SHP77 (cell line): ENCODE data around the gene ANTXR2.
"Not testable (repeated sequence)": the region's sequence is repeated elsewhere in the genome, so short reads cannot be mapped to it uniquely, and the experiment has no call there.

Experiments used
- DNase-seq, 2 experiments: peaks; one replicate each; lab custom pipeline; 2025; lab: John Stamatoyannopoulos, UW

Gene ANTXR2

GRCh38 chr4:79917246-79917645 is 155.8 kb downstream of the ANTXR2 start:
- peak; percentile 17 to 22 for DNase-seq

DNA sequence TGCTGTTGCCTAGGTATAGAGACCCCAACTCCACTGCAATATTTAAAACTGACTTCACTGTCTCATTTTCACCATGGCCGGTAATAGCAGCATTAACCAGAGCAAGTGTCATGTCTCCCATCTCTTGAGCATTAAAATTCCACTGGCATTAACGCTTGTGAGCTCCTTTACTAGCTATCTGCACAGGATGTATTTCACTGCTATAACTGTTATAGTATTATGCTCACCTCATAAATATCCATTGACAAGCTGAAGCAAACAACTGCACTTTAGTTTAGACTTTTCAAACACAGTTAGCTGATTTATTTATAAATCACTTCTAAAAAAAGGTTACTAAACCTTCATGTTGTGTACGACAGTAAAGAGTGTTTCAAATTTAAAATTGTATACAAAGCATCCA is 157.8 kb downstream of the ANTXR2 start:
- DNase-seq, result no peak

DNA sequence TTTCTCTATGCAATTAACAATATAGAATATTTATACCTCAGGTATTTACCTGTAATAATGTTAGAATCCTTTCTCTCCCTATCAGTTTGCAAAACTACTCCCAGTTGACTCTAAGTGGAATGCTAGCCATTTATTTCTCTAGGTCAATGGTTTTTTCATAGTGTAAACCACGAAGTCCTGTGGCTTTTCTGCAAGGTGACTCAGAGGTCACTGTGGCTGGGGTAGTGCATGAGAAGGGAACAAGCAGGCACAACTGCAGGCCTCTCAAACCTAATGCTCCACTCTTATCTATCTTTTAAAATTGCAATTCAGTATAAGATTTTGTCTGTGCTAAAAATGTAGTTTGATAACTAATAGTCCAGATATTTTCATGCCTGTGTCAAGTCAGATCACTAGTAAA is 159.4 kb downstream of the ANTXR2 start:
- DNase-seq, result no peak

DNA sequence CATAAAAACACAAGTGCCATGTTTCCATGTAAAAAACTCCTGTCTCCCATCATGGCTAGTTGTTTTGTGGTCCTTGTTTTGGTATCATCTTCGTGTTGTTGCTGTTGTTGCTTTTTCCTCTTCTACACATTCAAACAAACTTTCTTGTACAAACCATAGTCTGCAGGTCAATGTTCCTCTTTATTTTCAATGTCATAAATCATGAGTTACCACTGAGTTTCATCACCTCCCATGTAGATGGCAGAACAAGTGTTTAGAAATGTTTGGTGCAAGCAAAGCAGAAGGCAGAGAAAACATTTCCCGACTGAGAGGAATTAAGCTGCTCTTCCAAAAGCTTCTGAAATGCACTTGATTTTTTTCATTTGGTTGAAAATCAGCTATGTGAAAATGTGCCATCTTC is 166.0 kb downstream of the ANTXR2 start:
- DNase-seq, result no peak

GRCh38 chr4:79906303-79906702 is 166.7 kb downstream of the ANTXR2 start:
- DNase-seq, result no peak

DNA sequence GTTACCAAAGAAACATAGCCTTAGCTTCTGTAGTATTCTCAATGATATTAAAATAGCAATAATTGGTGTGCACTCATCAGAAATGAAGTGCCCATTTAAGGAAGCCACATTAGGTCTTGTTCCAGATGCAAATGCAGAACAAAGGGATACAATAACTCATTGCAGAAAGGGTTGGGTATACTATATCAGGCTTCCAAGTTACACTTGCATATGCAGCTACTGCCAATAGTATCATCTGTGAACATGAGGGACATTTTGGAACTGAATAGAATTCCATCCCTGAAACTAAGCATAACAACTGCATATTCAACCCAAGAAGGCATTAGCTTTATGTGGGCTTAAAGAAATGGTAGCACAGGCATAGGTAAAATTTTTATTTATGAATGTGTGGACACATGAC is 167.8 kb downstream of the ANTXR2 start:
- DNase-seq, result no peak

- no peak for DNase-seq
These were observed 168.7 kb downstream of the ANTXR2 start for GRCh38 chr4:79904331-79904730.

DNA sequence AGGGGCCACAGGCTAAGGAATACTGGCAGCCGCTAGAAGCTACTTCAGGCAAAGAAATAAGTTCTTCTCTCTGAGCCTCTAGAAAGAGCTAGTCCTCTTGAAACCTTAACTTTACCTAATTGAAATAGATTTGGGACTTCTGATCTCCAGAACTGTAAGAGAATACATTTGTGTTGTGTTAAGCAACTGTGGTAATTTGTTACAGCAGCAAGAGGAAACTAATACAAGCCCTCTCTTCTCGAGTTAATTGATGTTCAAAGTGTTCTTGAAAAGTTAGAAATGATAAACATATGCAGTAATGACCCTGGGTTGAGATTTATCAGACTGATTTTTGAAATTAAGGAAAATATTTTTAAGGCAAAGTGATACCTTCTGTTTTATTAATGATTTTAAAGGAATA is 172.8 kb downstream of the ANTXR2 start:
- no peak for DNase-seq

DNA sequence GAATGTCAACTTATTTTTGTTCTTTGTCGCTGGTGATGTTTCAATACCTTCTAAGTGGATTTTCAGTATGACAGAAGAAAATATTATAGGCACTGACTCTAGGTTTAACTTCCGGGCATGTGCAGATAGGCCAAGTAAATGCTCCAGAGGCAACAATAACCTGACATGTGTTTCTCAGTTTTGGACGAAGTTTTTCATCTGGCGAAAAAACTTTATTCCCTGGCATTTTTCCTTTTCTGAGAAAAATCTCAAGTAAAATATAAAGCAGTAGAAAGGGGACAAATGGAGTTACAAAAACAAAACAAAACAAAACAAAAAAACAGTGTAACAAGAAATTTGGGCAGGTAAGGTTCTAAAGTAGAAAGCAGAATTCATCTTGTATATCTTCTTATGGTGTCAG is 173.5 kb downstream of the ANTXR2 start:
- no peak for DNase-seq

DNA sequence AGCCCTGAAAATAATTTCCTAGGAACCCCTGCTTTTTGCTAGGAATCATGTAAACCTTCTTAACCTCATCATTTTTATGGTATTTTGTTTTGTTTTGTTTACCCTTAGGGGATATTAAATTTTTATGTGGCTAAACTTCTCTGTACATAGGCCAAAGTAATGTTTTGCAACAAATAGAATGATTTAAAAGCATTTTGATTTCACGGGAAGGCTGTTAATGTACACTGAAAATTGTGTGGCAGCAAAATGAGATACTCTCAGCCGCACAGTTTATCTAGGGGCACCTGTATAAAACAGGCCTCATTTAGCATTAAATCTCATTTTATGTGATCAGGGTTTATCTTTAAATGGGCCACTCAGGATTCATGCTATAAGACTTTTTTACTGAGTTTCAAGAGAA is 175.0 kb downstream of the ANTXR2 start:
- no peak for DNase-seq

- DNase-seq, result no peak
These were observed 175.9 kb downstream of the ANTXR2 start for GRCh38 chr4:79897174-79897573.

DNA sequence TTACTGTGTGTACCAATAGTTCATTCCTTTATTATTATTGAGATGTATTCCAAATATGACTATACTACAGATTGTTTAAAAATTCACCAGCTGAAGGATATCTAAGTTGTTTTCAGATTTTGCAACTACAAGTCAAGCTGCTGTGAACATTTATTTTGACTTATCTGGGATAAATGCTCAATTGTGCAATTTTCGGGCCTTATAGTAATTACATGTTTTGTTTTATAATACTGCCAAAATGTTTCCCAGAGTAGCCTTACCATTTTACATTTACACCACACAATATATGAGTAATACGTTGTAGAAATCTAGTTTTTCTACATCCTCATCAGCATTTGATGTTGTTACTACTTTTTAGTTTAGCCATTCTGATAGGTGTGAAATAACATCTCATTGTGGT is 179.6 kb downstream of the ANTXR2 start:
- no peak for DNase-seq

DNA sequence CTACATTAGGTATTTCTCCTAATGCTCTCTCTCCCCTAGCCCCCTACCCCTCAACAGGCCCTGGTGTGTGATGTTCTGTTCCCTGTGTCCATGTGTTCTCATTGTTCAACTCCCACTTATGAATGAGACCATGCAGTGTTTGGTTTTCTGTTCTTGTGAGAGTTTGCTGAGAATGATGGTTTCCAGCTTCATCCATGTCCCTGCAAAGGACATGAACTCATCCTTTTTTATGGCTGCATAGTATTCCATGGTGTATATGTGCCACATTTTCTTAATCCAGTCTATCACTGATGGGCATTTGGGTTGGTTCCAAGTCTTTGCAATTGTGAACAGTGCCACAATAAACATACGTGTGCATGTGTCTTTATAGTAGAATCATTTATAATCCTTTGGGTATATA is 184.0 kb downstream of the ANTXR2 start:
- not testable (repeated sequence) for DNase-seq

- no peak for DNase-seq
These were observed 186.5 kb downstream of the ANTXR2 start for GRCh38 chr4:79886557-79886956.

- no peak for DNase-seq
These were observed 187.0 kb downstream of the ANTXR2 start for GRCh38 chr4:79886021-79886420.

DNA sequence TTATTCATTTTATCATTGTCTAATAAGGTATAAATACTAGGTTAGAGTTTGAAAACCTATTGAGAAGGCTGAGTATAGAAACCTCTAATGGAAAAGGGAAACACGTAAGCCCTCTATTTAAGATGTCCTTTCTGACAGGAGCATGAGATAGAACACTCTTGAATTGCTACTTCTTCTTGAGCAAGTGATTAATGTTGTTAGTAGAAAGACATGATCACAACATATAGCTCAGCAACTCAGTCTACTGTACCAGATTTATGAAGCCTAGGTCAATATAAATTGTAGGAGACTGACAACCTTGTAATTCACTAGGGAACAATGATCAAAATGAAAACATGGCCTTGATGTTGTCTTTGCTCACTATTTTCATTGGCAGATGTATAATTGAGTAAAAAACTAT is 189.7 kb downstream of the ANTXR2 start:
- no peak for DNase-seq

- DNase-seq, result no peak
These were observed 190.2 kb downstream of the ANTXR2 start for GRCh38 chr4:79882806-79883205.

GRCh38 chr4:79881407-79881806 is 191.6 kb downstream of the ANTXR2 start:
- DNase-seq, result no peak

GRCh38 chr4:79877511-79877910 is 195.5 kb downstream of the ANTXR2 start:
- no peak for DNase-seq

DNA sequence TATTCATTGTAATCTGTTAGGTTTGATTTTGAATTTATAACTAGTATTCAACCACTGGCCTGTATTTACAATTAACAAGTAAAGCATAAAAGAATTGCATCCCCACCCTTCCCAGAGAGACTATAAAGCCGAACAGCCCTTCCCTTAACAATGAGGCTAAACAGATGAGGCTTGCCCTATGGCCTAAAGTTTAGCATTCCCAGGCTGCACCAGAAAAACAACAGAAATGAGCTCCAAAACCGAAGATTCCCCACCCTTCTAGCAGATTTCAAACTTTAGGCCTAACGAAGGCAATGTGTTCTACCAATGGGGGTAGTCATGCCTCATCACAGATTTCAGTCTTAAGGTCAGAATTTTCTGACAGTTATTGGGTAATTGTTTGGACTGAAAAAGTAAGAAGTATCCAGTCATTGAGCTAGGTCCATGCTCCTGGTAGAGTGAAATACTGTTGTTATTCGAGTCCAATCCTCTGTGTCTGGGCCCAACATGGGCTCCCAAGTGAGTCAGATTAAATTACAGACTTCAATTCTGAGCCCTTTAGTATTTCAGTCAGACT is 197.6 kb downstream of the ANTXR2 start:
- no peak for DNase-seq

DNA sequence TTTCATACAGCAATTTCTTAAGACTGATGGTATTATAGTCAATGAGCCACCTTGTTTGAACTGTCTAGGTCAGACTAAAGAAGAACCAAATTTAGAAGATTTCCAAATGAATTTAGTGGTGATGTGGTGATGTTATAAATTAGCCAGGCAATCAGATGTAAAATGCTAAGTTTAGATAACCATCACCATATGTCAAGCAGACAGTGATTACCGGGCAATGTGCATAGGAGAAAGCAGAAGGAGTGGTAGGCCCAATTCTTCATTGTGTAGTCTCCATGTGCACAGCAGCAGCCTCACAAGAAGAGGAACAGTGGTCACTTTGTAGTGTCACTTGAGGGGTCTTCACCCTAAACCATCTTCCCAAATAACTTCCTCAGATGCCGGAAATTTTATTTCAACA is 198.8 kb downstream of the ANTXR2 start:
- DNase-seq, result no peak

DNA sequence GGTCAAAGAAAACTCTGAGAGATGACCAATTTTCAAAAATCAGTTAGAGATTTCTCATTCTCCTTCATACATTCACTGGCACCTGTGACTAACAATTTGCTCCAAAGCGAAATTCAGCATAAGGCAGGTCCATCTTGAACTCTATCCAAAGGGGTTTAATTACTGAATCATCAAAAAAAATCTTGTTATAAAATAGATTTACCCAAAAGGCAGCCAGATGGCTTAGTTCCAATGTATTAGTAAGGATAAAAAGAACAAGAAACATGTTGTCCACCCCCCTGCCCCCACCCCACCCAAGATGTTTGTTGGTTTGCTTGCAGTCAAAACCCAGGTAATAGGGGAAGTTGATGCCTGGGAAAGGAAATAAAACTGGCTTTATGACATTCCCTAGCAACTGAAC is 200.3 kb downstream of the ANTXR2 start:
- DNase-seq, result no peak

GRCh38 chr4:79871961-79872360 is 201.1 kb downstream of the ANTXR2 start:
- no peak for DNase-seq

- DNase-seq, result no peak
These were observed 203.3 kb downstream of the ANTXR2 start for GRCh38 chr4:79869597-79870237.
